Measurements from ENCODE around the gene NBEA. TPM values are rescaled to one million over a fixed set of nuclear protein-coding genes. Genes with fewer than 3 reads are reported as not detected.
"Not testable (repeated sequence)": the region's sequence is repeated elsewhere in the genome, so short reads cannot be mapped to it uniquely, and the experiment has no call there.

Gene NBEA
- total and polyA plus RNA-seq, 8 donors: 1.6 to 36.0 (median 7.7) TPM

DNA sequence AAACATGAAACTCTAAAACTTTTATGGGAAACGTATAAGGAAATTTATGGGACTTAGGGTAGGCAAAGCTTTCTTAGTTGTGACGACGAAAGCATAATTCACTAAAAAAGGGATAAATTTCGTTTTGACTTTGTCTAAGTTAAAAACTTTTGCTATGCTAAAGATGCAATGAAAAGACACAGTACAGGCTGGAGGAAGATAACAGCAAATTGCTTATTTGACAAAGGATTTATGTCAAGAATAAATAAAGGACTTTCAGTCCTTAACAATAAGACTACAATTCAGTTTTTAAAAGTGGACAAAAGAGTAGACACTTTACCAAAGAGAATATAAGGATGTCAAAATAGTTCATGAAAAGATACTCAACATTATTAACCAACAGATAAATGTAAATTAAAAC, 150.2 kb downstream of the NBEA start:
- 75 to 82% (median 79%) methylated on average over 4 of the region's 4 CpGs for WGBS, 5 donors
- TF ChIP-seq POLR2A (IDR thresholded peaks at IDR 0.05): no peak
- TF ChIP-seq POLR2AphosphoS5 (IDR thresholded peaks at IDR 0.05): no peak
- TF ChIP-seq, protein P1, sequence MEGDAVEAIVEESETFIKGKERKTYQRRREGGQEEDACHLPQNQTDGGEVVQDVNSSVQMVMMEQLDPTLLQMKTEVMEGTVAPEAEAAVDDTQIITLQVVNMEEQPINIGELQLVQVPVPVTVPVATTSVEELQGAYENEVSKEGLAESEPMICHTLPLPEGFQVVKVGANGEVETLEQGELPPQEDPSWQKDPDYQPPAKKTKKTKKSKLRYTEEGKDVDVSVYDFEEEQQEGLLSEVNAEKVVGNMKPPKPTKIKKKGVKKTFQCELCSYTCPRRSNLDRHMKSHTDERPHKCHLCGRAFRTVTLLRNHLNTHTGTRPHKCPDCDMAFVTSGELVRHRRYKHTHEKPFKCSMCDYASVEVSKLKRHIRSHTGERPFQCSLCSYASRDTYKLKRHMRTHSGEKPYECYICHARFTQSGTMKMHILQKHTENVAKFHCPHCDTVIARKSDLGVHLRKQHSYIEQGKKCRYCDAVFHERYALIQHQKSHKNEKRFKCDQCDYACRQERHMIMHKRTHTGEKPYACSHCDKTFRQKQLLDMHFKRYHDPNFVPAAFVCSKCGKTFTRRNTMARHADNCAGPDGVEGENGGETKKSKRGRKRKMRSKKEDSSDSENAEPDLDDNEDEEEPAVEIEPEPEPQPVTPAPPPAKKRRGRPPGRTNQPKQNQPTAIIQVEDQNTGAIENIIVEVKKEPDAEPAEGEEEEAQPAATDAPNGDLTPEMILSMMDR (IDR thresholded peaks at IDR 0.05): no peak
- TF ChIP-seq EP300 (IDR thresholded peaks at IDR 0.05): no peak
- Histone ChIP-seq H3K9me3 (no peaks in the 10 kb centered on the region), H3K36me3 (no peaks in the 10 kb centered on the region), H3K4me1 (no peaks in the 10 kb centered on the region), H3K27ac (no peak overlapping the region), H3K4me3 (no peak overlapping the region), H3K27me3 (no peaks in the 10 kb centered on the region)
- intact Hi-C loops (cut with DNase I; ENCODE audit: low total_unique reads): no loop called here
- DNase-seq: no peak

- H3K4me1 ChIP-seq: no peaks in the 10 kb centered on the region
- H3K9me3 ChIP-seq: no peaks in the 10 kb centered on the region
- DNase-seq: no peak
- no peaks in the 10 kb centered on the region for H3K36me3 ChIP-seq
- 72 to 91% (median 86%) methylated on average over 2 of the region's 2 CpGs for WGBS, 5 donors
- TF ChIP-seq POLR2A (IDR thresholded peaks at IDR 0.05) (no peak), POLR2AphosphoS5 (IDR thresholded peaks at IDR 0.05) (no peak)
- TF ChIP-seq, protein P1 (IDR thresholded peaks at IDR 0.05): no peak
- H3K27ac ChIP-seq: no peak overlapping the region
- intact Hi-C loops (cut with DNase I; ENCODE audit: low total_unique reads): no loop called here
- no peak overlapping the region for H3K4me3 ChIP-seq
- no peaks in the 10 kb centered on the region for H3K27me3 ChIP-seq
Observed at GRCh38 chr13:35092751-35093150, 150.7 kb downstream of the NBEA start.

DNA sequence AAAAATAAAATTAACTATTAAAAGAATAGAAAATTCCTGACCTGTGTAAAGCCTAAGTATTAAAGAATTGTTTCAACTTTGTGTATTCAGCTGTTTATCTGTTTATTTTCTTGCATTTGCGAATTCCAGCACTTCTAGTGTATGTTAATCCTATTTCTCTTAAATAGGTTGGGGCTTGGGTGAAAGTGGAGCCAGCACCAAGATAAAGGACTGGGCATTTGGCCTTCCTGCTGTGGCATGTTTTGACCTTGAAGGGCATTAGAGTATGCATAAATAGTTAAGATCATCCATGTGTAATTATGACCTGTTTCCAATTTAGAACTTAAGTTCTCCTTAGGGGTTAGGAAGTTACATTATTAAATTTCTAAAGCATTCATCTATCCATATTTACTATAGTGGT, 151.3 kb downstream of the NBEA start:
- WGBS, 5 donors: 74 to 89% (median 85%) methylated on average over 1 of the region's 1 CpG
- Histone ChIP-seq H3K4me1 (no peaks in the 10 kb centered on the region), H3K27me3 (no peaks in the 10 kb centered on the region), H3K36me3 (no peaks in the 10 kb centered on the region), H3K27ac (no peak overlapping the region), H3K9me3 (no peaks in the 10 kb centered on the region), H3K4me3 (no peak overlapping the region)
- DNase-seq: no peak
- intact Hi-C loops (cut with DNase I; ENCODE audit: low total_unique reads): no loop called here
- TF ChIP-seq EP300 (IDR thresholded peaks at IDR 0.05) (no peak), POLR2AphosphoS5 (IDR thresholded peaks at IDR 0.05) (no peak), POLR2A (IDR thresholded peaks at IDR 0.05) (no peak)
- TF ChIP-seq, protein P1 (IDR thresholded peaks at IDR 0.05): no peak

- intact Hi-C loops (cut with DNase I; ENCODE audit: low total_unique reads); H3K9me3 ChIP-seq; H3K27me3 ChIP-seq; H3K4me1 ChIP-seq; H3K36me3 ChIP-seq; H3K27ac ChIP-seq; DNase-seq; H3K4me3 ChIP-seq: not testable (repeated sequence)
Observed at GRCh38 chr13:35106771-35107170, 164.7 kb downstream of the NBEA start.

DNA sequence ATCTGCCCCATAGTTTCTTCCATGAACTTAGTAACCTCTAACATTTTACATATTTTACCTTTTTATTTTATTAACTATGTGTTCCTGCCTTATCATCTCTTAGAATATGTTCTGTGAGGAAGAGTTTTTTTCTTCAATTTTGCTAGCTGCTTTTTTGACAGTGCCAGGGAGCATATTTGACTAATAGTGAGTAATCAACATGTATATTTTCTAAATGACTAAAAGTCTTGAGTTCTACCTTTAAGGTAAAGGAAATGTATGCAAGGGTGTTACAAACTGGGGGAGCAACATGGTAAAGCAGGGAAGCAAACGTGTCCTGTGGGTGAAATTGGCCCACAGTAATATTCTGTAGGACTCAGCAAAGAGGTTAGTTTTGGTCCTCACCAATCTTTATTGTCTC, 165.5 kb downstream of the NBEA start:
- TF ChIP-seq, protein P1 (IDR thresholded peaks at IDR 0.05): no peak
- TF ChIP-seq EP300 (IDR thresholded peaks at IDR 0.05): no peak
- no peak for TF ChIP-seq POLR2AphosphoS5 (IDR thresholded peaks at IDR 0.05)
- TF ChIP-seq POLR2A (IDR thresholded peaks at IDR 0.05): no peak
- Histone ChIP-seq H3K36me3 (no peaks in the 10 kb centered on the region), H3K4me3 (no peak overlapping the region), H3K27ac (no peak overlapping the region), H3K9me3 (no peaks in the 10 kb centered on the region), H3K27me3 (no peaks in the 10 kb centered on the region), H3K4me1 (no peaks in the 10 kb centered on the region)
- DNase-seq: no peak
- WGBS, 5 donors: 67 to 86% (median 71%) methylated on average over 1 of the region's 1 CpG
- intact Hi-C loops (cut with DNase I; ENCODE audit: low total_unique reads): no loop called here

DNA sequence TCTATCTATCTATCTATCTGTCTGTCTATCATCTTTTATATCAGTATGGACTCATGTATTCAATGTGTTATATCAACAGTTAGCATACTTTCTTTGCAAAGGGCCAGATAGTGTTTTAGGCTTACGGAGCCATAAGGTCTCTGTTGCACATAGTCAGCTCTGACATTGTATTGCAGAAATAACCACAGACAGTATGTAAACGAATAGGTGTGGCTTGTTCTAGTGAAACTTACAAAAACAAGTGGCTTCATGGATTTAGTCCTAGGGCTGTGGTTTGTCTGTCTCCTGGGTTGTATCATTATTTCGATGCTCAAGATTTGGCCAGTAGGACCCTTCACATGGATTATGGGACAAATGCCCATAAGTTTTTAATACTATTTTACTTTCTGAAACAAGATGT, 171.5 kb downstream of the NBEA start:
- H3K27ac ChIP-seq; H3K4me3 ChIP-seq; H3K27me3 ChIP-seq; intact Hi-C loops (cut with DNase I; ENCODE audit: low total_unique reads); H3K36me3 ChIP-seq; H3K4me1 ChIP-seq; H3K9me3 ChIP-seq; DNase-seq: not testable (repeated sequence)
- 89 to 97% (median 92%) methylated on average over 3 of the region's 3 CpGs for WGBS, 5 donors

All from stomach (tissue), 9 donors.